ENCODE measurements around the gene TRAF3IP1. TPM values are rescaled to one million over a fixed set of nuclear protein-coding genes. Genes with fewer than 3 reads are reported as not detected.
"Not testable (repeated sequence)": the region's sequence is repeated elsewhere in the genome, so short reads cannot be mapped to it uniquely, and the experiment has no call there.

Gene TRAF3IP1
- total RNA-seq, 2 experiments from 2014 or later = 8.6 to 8.7 TPM

- POLR2A ChIA-PET = no interaction called here
Measured at GRCh38 chr2:238350150-238350897, 30.0 kb downstream of the TRAF3IP1 start.

GRCh38 chr2:238351315-238351714, 31.0 kb downstream of the TRAF3IP1 start:
- POLR2A ChIA-PET = no interaction called here
- no peaks in the 10 kb centered on the region for H3K36me3 Mint-ChIP-seq
- no peak for ATAC-seq (ENCODE audit: low read depth)
- H3K4me3 Mint-ChIP-seq = no peak overlapping the region
- H3K27me3 Mint-ChIP-seq = no peaks in the 10 kb centered on the region
- H3K4me1 Mint-ChIP-seq = no peaks in the 10 kb centered on the region
- no peak overlapping the region for H3K27ac Mint-ChIP-seq
- H3K9me3 Mint-ChIP-seq = no peaks in the 10 kb centered on the region
- DNase-seq = no peak

More at GRCh38 chr2:238350150-238350897, 30.0 kb downstream of the TRAF3IP1 start:
- Mint-ChIP-seq H3K27me3 (no peaks in the 10 kb centered on the region), H3K9me3 (no peaks in the 10 kb centered on the region), H3K27ac (no peak overlapping the region), H3K36me3 (no peaks in the 10 kb centered on the region), H3K4me1 (no peaks in the 10 kb centered on the region), H3K4me3 (no peak overlapping the region)
- no peak for ATAC-seq (ENCODE audit: low read depth)
- no peak for DNase-seq

GRCh38 chr2:238352361-238352760, 32.0 kb downstream of the TRAF3IP1 start:
- no peaks in the 10 kb centered on the region for H3K27me3 Mint-ChIP-seq

GRCh38 chr2:238358769-238359168, 38.5 kb downstream of the TRAF3IP1 start:
- Mint-ChIP-seq H3K4me1 (peaks cover 20% of the 10 kb centered on the region), H3K27ac (no peak overlapping the region)
- POLR2A ChIA-PET = no interaction called here

More at GRCh38 chr2:238352361-238352760, 32.0 kb downstream of the TRAF3IP1 start:
- Mint-ChIP-seq H3K36me3 (no peaks in the 10 kb centered on the region), H3K27ac (no peak overlapping the region), H3K4me3 (no peak overlapping the region), H3K9me3 (no peaks in the 10 kb centered on the region), H3K4me1 (no peaks in the 10 kb centered on the region)
- ATAC-seq (ENCODE audit: low read depth) (no peak), DNase-seq (no peak)
- POLR2A ChIA-PET = no interaction called here

GRCh38 chr2:238359403-238359802, 39.1 kb downstream of the TRAF3IP1 start:
- Mint-ChIP-seq H3K36me3 (peaks cover 1% of the 10 kb centered on the region), H3K4me3 (no peak overlapping the region), H3K27me3 (no peaks in the 10 kb centered on the region), H3K4me1 (peaks cover 20% of the 10 kb centered on the region), H3K9me3 (no peaks in the 10 kb centered on the region), H3K27ac (peak overlapping the region; percentile 16)
- DNase-seq (no peak), ATAC-seq (ENCODE audit: low read depth) (no peak)
- POLR2A ChIA-PET = no interaction called here

More at GRCh38 chr2:238358769-238359168, 38.5 kb downstream of the TRAF3IP1 start:
- Mint-ChIP-seq H3K27me3 (no peaks in the 10 kb centered on the region), H3K9me3 (no peaks in the 10 kb centered on the region), H3K36me3 (peaks cover 1% of the 10 kb centered on the region), H3K4me3 (no peak overlapping the region)
- ATAC-seq (ENCODE audit: low read depth) = no peak
- no peak for DNase-seq

GRCh38 chr2:238361877-238362276, 41.6 kb downstream of the TRAF3IP1 start:
- ATAC-seq (ENCODE audit: low read depth) (no peak), DNase-seq (no peak)
- H3K4me1 Mint-ChIP-seq = peaks cover 20% of the 10 kb centered on the region
- no peak overlapping the region for H3K27ac Mint-ChIP-seq
- POLR2A ChIA-PET = no interaction called here
- peaks cover 1% of the 10 kb centered on the region for H3K36me3 Mint-ChIP-seq
- no peaks in the 10 kb centered on the region for H3K27me3 Mint-ChIP-seq
- no peak overlapping the region for H3K4me3 Mint-ChIP-seq
- no peaks in the 10 kb centered on the region for H3K9me3 Mint-ChIP-seq

GRCh38 chr2:238362626-238363025, 42.3 kb downstream of the TRAF3IP1 start:
- H3K4me3 Mint-ChIP-seq = no peak overlapping the region
- H3K27ac Mint-ChIP-seq = no peak overlapping the region
- POLR2A ChIA-PET = no interaction called here
- peaks cover 18% of the 10 kb centered on the region for H3K4me1 Mint-ChIP-seq
- no peaks in the 10 kb centered on the region for H3K9me3 Mint-ChIP-seq
- peaks cover 1% of the 10 kb centered on the region for H3K36me3 Mint-ChIP-seq
- H3K27me3 Mint-ChIP-seq = no peaks in the 10 kb centered on the region
- ATAC-seq (ENCODE audit: low read depth) = no peak
- no peak for DNase-seq

- peaks cover 4% of the 10 kb centered on the region for H3K36me3 Mint-ChIP-seq
- DNase-seq (no peak), ATAC-seq (ENCODE audit: low read depth) (no peak)
- H3K9me3 Mint-ChIP-seq = peaks cover 2% of the 10 kb centered on the region
- no peaks in the 10 kb centered on the region for H3K27me3 Mint-ChIP-seq
- no peak overlapping the region for H3K4me3 Mint-ChIP-seq
- POLR2A ChIA-PET = interaction anchor here (0.6 kb wide), 1 partner anchor 36 kb away, joined by 4 read pairs; no protein-coding TSS in a partner anchor
- H3K4me1 Mint-ChIP-seq = peaks cover 3% of the 10 kb centered on the region
- H3K27ac Mint-ChIP-seq = no peak overlapping the region
Measured at GRCh38 chr2:238369591-238370040, 49.3 kb downstream of the TRAF3IP1 start.

GRCh38 chr2:238370094-238370822, 49.9 kb downstream of the TRAF3IP1 start:
- H3K9me3 Mint-ChIP-seq = peaks cover 2% of the 10 kb centered on the region
- H3K4me1 Mint-ChIP-seq = peaks cover 3% of the 10 kb centered on the region
- peaks cover 8% of the 10 kb centered on the region for H3K36me3 Mint-ChIP-seq
- H3K27ac Mint-ChIP-seq = no peak overlapping the region
- POLR2A ChIA-PET = interaction anchor here (0.6 to 1.7 kb wide), 2 partner anchors 35 to 91 kb away, joined by 4 to 5 read pairs; no protein-coding TSS in a partner anchor
- ATAC-seq (ENCODE audit: low read depth) (no peak), DNase-seq (no peak)
- no peak overlapping the region for H3K4me3 Mint-ChIP-seq
- no peaks in the 10 kb centered on the region for H3K27me3 Mint-ChIP-seq

GRCh38 chr2:238370823-238371372, 50.6 kb downstream of the TRAF3IP1 start:
- peaks cover 2% of the 10 kb centered on the region for H3K9me3 Mint-ChIP-seq
- H3K36me3 Mint-ChIP-seq = peaks cover 9% of the 10 kb centered on the region
- peak; percentile 73 for ATAC-seq (ENCODE audit: low read depth)
- no peak overlapping the region for H3K27ac Mint-ChIP-seq
- H3K27me3 Mint-ChIP-seq = no peaks in the 10 kb centered on the region
- no peak for DNase-seq
- POLR2A ChIA-PET = interaction anchor here (1.7 kb wide), 1 partner anchor 90 kb away, joined by 5 read pairs; no protein-coding TSS in a partner anchor
- H3K4me1 Mint-ChIP-seq = peaks cover 4% of the 10 kb centered on the region
- H3K4me3 Mint-ChIP-seq = no peak overlapping the region

- POLR2A ChIA-PET; H3K27ac Mint-ChIP-seq; ATAC-seq (ENCODE audit: low read depth); DNase-seq; H3K4me3 Mint-ChIP-seq; H3K27me3 Mint-ChIP-seq; H3K36me3 Mint-ChIP-seq; H3K9me3 Mint-ChIP-seq: not testable (repeated sequence)
- peaks cover 11% of the 10 kb centered on the region for H3K4me1 Mint-ChIP-seq
Measured at GRCh38 chr2:238372277-238372676, 52.0 kb downstream of the TRAF3IP1 start.

GRCh38 chr2:238376884-238377391, 56.6 kb downstream of the TRAF3IP1 start:
- no peak overlapping the region for H3K27ac Mint-ChIP-seq
- DNase-seq = no peak
- peaks cover 13% of the 10 kb centered on the region for H3K36me3 Mint-ChIP-seq
- H3K4me3 Mint-ChIP-seq = peak overlapping the region; percentile 6
- H3K4me1 Mint-ChIP-seq = peaks cover 30% of the 10 kb centered on the region
- H3K27me3 Mint-ChIP-seq = no peaks in the 10 kb centered on the region
- peaks cover 2% of the 10 kb centered on the region for H3K9me3 Mint-ChIP-seq
- ATAC-seq (ENCODE audit: low read depth) = no peak
- POLR2A ChIA-PET = no interaction called here
